B cell (primary cell): ENCODE measurements around the gene SCN2B. TPM values are rescaled to one million over a fixed set of nuclear protein-coding genes. Genes with fewer than 3 reads are reported as not detected.

ENCODE experiments used
- ATAC-seq: fragments of 200-7000 bp; cut with Tn5 transposase; one replicate; pipeline ENCODE4 v1.10.0; 2021; ENCODE audit warnings: low read depth, mild to moderate bottlenecking, moderate number of reproducible peaks, moderate library complexity
- CTCF ChIA-PET: fragments of 350-600 bp; sonication (Branson Sonifier 250); formaldehyde crosslinking; loops from one replicate; lab custom pipeline; 2021; ENCODE audit warnings: antibody characterized with exemption, inconsistent platforms; lab: Charles Lee
- POLR2A ChIA-PET: fragments of 350-600 bp; sonication (Branson Sonifier 250); formaldehyde crosslinking; loops from one replicate; lab custom pipeline; 2021; ENCODE audit warnings: antibody characterized with exemption; lab: Charles Lee
- DNase-seq: peaks from one replicate; pipeline ENCODE4 v3.0.0; 2013
- H2AFZ ChIP-seq: 2 replicates; pipeline ENCODE4 v1.6.1; 2012; ENCODE audit warnings: mild to moderate bottlenecking, low read depth, low read length; ENCODE audit not compliant: insufficient read depth, poor library complexity, severe bottlenecking
- H3K27ac ChIP-seq, 2 donors: 1 replicate in 1 of 2; 2 replicates in 1 of 2; pipeline ENCODE4 v1.5.1; 2012 to 2013; ENCODE audit warnings: low read length in 2 of 2, mild to moderate bottlenecking in 2 of 2, moderate library complexity in 1 of 2
- H3K27me3 ChIP-seq, 4 experiments: fragments of 200-600 bp in 1 of 4; sonication (generic) in 1 of 4; replicated peaks in 1 of 4; 1 replicate in 2 of 4; 2 replicates in 2 of 4; pipeline versions ENCODE4 v1.6.1 to v1.7.0; 2013 to 2016; ENCODE audit warnings: low read length in 3 of 4, mild to moderate bottlenecking in 2 of 4, mixed read lengths in 1 of 4, moderate library complexity in 1 of 4; ENCODE audit not compliant: insufficient read depth in 4 of 4, control insufficient read depth in 3 of 4; ENCODE audit errors: control extremely low read depth in 1 of 4
- H3K36me3 ChIP-seq, 2 experiments: replicated peaks in 1 of 2; 1 replicate in 1 of 2; 2 replicates in 1 of 2; pipeline versions ENCODE4 v1.6.1 to v1.7.1; 2013; ENCODE audit warnings: low read length in 1 of 2; ENCODE audit not compliant: insufficient read depth in 2 of 2, control insufficient read depth in 1 of 2; ENCODE audit errors: control extremely low read depth in 1 of 2, extremely low read depth in 1 of 2
- H3K4me1 ChIP-seq, 2 donors: fragments of 200-600 bp in 1 of 2; sonication (generic) in 1 of 2; 1 replicate in 1 of 2; 2 replicates in 1 of 2; pipeline versions ENCODE4 v1.5.1 to v1.6.1; 2013 to 2017; ENCODE audit warnings: low read length in 2 of 2; ENCODE audit not compliant: control insufficient read depth in 2 of 2, insufficient read depth in 2 of 2
- H3K4me2 ChIP-seq: replicated peaks from 2 replicates; pipeline ENCODE3; 2012; ENCODE audit warnings: mild to moderate bottlenecking, low read depth, low read length; ENCODE audit not compliant: poor library complexity, severe bottlenecking
- H3K4me3 ChIP-seq, 5 experiments: fragments of 200-600 bp in 1 of 5; sonication (generic) in 1 of 5; 1 replicate in 3 of 5; 2 replicates in 2 of 5; pipeline versions ENCODE4 v1.5.1 to v1.7.0; 2011 to 2016; ENCODE audit warnings: low read length in 4 of 5, mild to moderate bottlenecking in 4 of 5, low read depth in 2 of 5, control low read depth in 1 of 5, moderate library complexity in 1 of 5; ENCODE audit not compliant: insufficient read depth in 1 of 5; ENCODE audit errors: control extremely low read depth in 1 of 5, extremely low read depth in 1 of 5
- H3K79me2 ChIP-seq: fragments of 200-600 bp; sonication (generic); one replicate; pipeline ENCODE4 v1.6.0; 2016; ENCODE audit warnings: low read length; ENCODE audit not compliant: control insufficient read depth, insufficient read depth
- H3K9ac ChIP-seq: fragments of 200-600 bp; sonication (generic); 2 replicates; pipeline ENCODE4 v1.6.1; 2017; ENCODE audit warnings: mild to moderate bottlenecking, low read length, moderate library complexity
- H3K9me3 ChIP-seq, 3 donors: one replicate each; pipeline versions ENCODE4 v1.6.1 to v1.7.1; 2013; ENCODE audit warnings: low read length in 2 of 3; ENCODE audit not compliant: control insufficient read depth in 2 of 3, insufficient read depth in 1 of 3; ENCODE audit errors: control extremely low read depth in 1 of 3
- H4K20me1 ChIP-seq: 2 replicates; pipeline ENCODE4 v1.6.0; 2012; ENCODE audit warnings: mild to moderate bottlenecking, low read length; ENCODE audit not compliant: insufficient read depth, control insufficient read depth, poor library complexity, severe bottlenecking
- H3K27ac Mint-ChIP-seq: one replicate; pipeline ENCODE4 v1.8.0; 2021; ENCODE audit warnings: mixed read lengths
- H3K27me3 Mint-ChIP-seq: one replicate; pipeline ENCODE4 v1.8.0; 2021; ENCODE audit warnings: mixed read lengths
- H3K4me1 Mint-ChIP-seq: one replicate; pipeline ENCODE4 v1.8.0; 2021; ENCODE audit warnings: mixed read lengths
- H3K4me3 Mint-ChIP-seq: one replicate; pipeline ENCODE4 v1.8.0; 2021; ENCODE audit warnings: mixed read lengths
- H3K9me3 Mint-ChIP-seq: one replicate; pipeline ENCODE4 v1.8.0; 2022; ENCODE audit warnings: mixed read lengths; ENCODE audit not compliant: insufficient read depth
- CTCF ChIP-seq: fragments of 200-600 bp; IDR thresholded peaks from one replicate; pipeline ENCODE4 v1.8.0; 2022; ENCODE audit warnings: antibody characterized with exemption, mild to moderate bottlenecking
- EZH2 ChIP-seq: IDR thresholded peaks from 2 replicates; pipeline ENCODE4 v1.6.1; 2012; ENCODE audit warnings: borderline replicate concordance, low read depth, mild to moderate bottlenecking, moderate library complexity, low read length; ENCODE audit not compliant: insufficient read depth, poor library complexity, severe bottlenecking
- WGBS: methylation state at CpG from one replicate; pipeline ENCODE4 v1.1.5; 2013; ENCODE audit warnings: missing lambda C conversion rate; ENCODE audit not compliant: insufficient coverage; 5-methylcytosine and 5-hydroxymethylcytosine counted together
- intact Hi-C: fragments of 100-400 bp; cut with micrococcal nuclease; formaldehyde crosslinking; loops from one replicate; pipeline ENCODE4 v1.10.0; 2022
- polyA plus RNA-seq: library from polyadenylated mRNA; depleted of rRNA; stranded (reverse); fragments of >200 nt; gene quantifications from 2 replicates; pipeline ENCODE4 v1.2.3, GENCODE V29; 2012
- total RNA-seq, 2 donors: library from RNA; stranded (reverse); fragments of 120-200 nt in 1 of 2; gene quantifications; 1 replicate in 1 of 2; 2 replicates in 1 of 2; pipeline versions ENCODE4 v1.2.3 to v1.2.4, GENCODE V29; 2013 to 2022

SCN2B gene
- total and polyA plus RNA-seq, 2 donors (not counting 1 experiment from before 2014, with no cell fraction given) = not detected

GRCh38 chr11:118157186-118157895 is 19.1 kb downstream of the SCN2B start:
- no peaks in the 10 kb centered on the region for H3K9me3 Mint-ChIP-seq
- peaks cover 9% of the 10 kb centered on the region for H3K4me1 Mint-ChIP-seq
- Histone ChIP-seq H4K20me1 (no peaks in the 10 kb centered on the region), H3K79me2 (no peaks in the 10 kb centered on the region), H3K4me1 (peaks cover 8% of the 10 kb centered on the region in 2 donors), H3K36me3 (no peaks in the 10 kb centered on the region), H3K9me3 (peaks cover 0 to 6% (median 0%) of the 10 kb centered on the region in 3 donors), H3K27ac (no peak overlapping the region), H3K27me3 (peaks cover 0 to 67% (median 33%) of the 10 kb centered on the region in 4 experiments), H3K4me2 (no peak overlapping the region), H3K4me3 (no peak overlapping the region), H2AFZ (no peak overlapping the region), H3K9ac (no peak overlapping the region)
- no peak for ATAC-seq
- peaks cover 68% of the 10 kb centered on the region for H3K27me3 Mint-ChIP-seq
- no peak overlapping the region for H3K4me3 Mint-ChIP-seq
- 75% methylated on average over 8 of the region's 10 CpGs for WGBS
- CTCF ChIA-PET = interaction anchor here (0.9 kb wide), 1 partner anchor 350 kb away, joined by 3 read pairs; no protein-coding TSS in a partner anchor
- POLR2A ChIA-PET = no interaction called here
- H3K27ac Mint-ChIP-seq = no peak overlapping the region
- TF ChIP-seq EZH2 (no peak), CTCF (no peak)
- intact Hi-C loops = no loop called here
- no peak for DNase-seq

- intact Hi-C loops = no loop called here
- Histone ChIP-seq H4K20me1 (no peaks in the 10 kb centered on the region), H3K79me2 (no peaks in the 10 kb centered on the region), H3K4me2 (no peak overlapping the region), H3K27ac (no peak overlapping the region), H3K27me3 (peaks cover 0 to 67% (median 33%) of the 10 kb centered on the region in 4 experiments), H3K4me3 (no peak overlapping the region), H2AFZ (no peak overlapping the region), H3K4me1 (peaks cover 11 to 12% of the 10 kb centered on the region in 2 donors), H3K9ac (no peak overlapping the region), H3K9me3 (peaks cover 0 to 6% (median 0%) of the 10 kb centered on the region in 3 donors), H3K36me3 (no peaks in the 10 kb centered on the region)
- H3K27me3 Mint-ChIP-seq = peaks cover 66% of the 10 kb centered on the region
- H3K9me3 Mint-ChIP-seq = no peaks in the 10 kb centered on the region
- DNase-seq (no peak), ATAC-seq (no peak)
- ChIA-PET POLR2A (no interaction called here), CTCF (interaction anchor here (0.7 to 1.9 kb wide), 3 partner anchors 13 to 349 kb away, joined by 3 to 4 read pairs (median 3); no protein-coding TSS in a partner anchor)
- TF ChIP-seq EZH2 (no peak), CTCF (no peak)
- peaks cover 9% of the 10 kb centered on the region for H3K4me1 Mint-ChIP-seq
- H3K27ac Mint-ChIP-seq = no peak overlapping the region
- WGBS = 16% methylated on average over 18 of the region's 21 CpGs
- H3K4me3 Mint-ChIP-seq = no peak overlapping the region
Observed at GRCh38 chr11:118156531-118157185, 19.8 kb downstream of the SCN2B start.
